Neural crest cell (in vitro differentiated cells): ENCODE data around the gene NID1. TPM values are rescaled to one million over a fixed set of nuclear protein-coding genes. Genes with fewer than 3 reads are reported as not detected.
"Not testable (repeated sequence)": the region's sequence is repeated elsewhere in the genome, so short reads cannot be mapped to it uniquely, and the experiment has no call there.

ENCODE experiments used
- DNase-seq: peaks from one replicate; pipeline ENCODE4 v3.0.0; 2021; ENCODE audit warnings: low read depth, mixed read lengths, low spot score
- H3K27ac Mint-ChIP-seq: one replicate; pipeline ENCODE4 v1.8.0; 2021; ENCODE audit warnings: mild to moderate bottlenecking, mixed read lengths; ENCODE audit not compliant: unreplicated experiment
- H3K27me3 Mint-ChIP-seq: 2 replicates; pipeline ENCODE4 v1.8.0; 2021; ENCODE audit warnings: low read depth, mild to moderate bottlenecking, mixed read lengths
- H3K36me3 Mint-ChIP-seq: 2 replicates; pipeline ENCODE4 v1.8.0; 2021; ENCODE audit warnings: low read depth, mild to moderate bottlenecking, mixed read lengths
- H3K4me1 Mint-ChIP-seq: 2 replicates; pipeline ENCODE4 v1.8.0; 2021; ENCODE audit warnings: mixed read lengths
- H3K4me3 Mint-ChIP-seq: one replicate; pipeline ENCODE4 v1.8.0; 2021; ENCODE audit warnings: mild to moderate bottlenecking, mixed read lengths
- H3K9me3 Mint-ChIP-seq: 2 replicates; pipeline ENCODE4 v1.8.0; 2021; ENCODE audit warnings: mixed read lengths
- total RNA-seq: library from RNA; stranded (reverse); gene quantifications from 2 replicates; pipeline ENCODE4 v1.2.1, GENCODE V29; 2021
- TF ChIP-seq, protein P1 (sequence below): fragments of 200-600 bp; sonication (generic); conservative IDR thresholded peaks from 2 replicates; pipeline ENCODE4 v1.5.0; 2021; ENCODE audit warnings: antibody characterized with exemption, mild to moderate bottlenecking

The NID1 gene
- total RNA-seq, 1 donor from 2014 or later = 90.3 TPM

DNA sequence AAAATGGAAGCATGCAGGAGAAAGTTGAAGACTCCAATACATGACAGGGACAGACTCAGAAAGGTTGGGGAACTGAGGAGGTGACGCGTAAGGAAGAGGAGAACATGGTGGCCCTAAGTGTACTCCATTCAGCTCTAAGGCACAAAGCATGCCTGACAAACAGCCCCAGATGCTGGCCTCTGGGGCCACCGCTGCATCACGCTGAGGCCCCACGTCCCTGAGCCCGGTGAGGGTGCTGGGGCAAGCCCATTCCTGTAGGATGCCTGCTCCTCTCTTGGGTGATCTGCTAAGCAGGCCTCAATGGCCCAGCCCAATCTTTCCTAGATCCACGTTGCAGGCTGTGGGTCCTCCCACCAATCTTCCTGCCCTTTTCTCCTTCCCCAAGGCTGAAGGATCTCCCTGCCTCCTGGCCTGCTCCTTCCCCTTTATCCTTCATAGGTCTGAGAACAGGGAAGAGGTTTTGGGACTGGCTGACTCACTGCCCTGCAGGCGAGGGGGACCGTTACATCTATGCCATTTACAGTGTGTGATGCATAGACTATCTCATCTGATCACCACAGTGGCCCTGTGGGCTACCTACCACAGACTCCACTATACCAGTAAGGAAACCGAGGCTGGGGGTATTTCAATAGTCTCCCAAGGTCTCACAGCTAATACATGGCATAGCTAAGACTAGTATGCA lies 16.8 kb upstream of the NID1 start:
- DNase-seq = no peak
- H3K27ac Mint-ChIP-seq = no peak overlapping the region
- H3K9me3 Mint-ChIP-seq = peaks cover 3% of the 10 kb centered on the region
- peaks cover 14% of the 10 kb centered on the region for H3K4me1 Mint-ChIP-seq
- H3K36me3 Mint-ChIP-seq = no peaks in the 10 kb centered on the region
- H3K27me3 Mint-ChIP-seq = no peaks in the 10 kb centered on the region
- TF ChIP-seq, protein P1, sequence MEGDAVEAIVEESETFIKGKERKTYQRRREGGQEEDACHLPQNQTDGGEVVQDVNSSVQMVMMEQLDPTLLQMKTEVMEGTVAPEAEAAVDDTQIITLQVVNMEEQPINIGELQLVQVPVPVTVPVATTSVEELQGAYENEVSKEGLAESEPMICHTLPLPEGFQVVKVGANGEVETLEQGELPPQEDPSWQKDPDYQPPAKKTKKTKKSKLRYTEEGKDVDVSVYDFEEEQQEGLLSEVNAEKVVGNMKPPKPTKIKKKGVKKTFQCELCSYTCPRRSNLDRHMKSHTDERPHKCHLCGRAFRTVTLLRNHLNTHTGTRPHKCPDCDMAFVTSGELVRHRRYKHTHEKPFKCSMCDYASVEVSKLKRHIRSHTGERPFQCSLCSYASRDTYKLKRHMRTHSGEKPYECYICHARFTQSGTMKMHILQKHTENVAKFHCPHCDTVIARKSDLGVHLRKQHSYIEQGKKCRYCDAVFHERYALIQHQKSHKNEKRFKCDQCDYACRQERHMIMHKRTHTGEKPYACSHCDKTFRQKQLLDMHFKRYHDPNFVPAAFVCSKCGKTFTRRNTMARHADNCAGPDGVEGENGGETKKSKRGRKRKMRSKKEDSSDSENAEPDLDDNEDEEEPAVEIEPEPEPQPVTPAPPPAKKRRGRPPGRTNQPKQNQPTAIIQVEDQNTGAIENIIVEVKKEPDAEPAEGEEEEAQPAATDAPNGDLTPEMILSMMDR = no peak
- H3K4me3 Mint-ChIP-seq = no peak overlapping the region

- peaks cover 3% of the 10 kb centered on the region for H3K9me3 Mint-ChIP-seq
- TF ChIP-seq, protein P1 = no peak
- no peak overlapping the region for H3K27ac Mint-ChIP-seq
- H3K36me3 Mint-ChIP-seq = no peaks in the 10 kb centered on the region
- no peaks in the 10 kb centered on the region for H3K27me3 Mint-ChIP-seq
- H3K4me1 Mint-ChIP-seq = peaks cover 14% of the 10 kb centered on the region
- no peak overlapping the region for H3K4me3 Mint-ChIP-seq
- DNase-seq = no peak
Observed at GRCh38 chr1:236079703-236080102, 14.8 kb upstream of the NID1 start.

DNA sequence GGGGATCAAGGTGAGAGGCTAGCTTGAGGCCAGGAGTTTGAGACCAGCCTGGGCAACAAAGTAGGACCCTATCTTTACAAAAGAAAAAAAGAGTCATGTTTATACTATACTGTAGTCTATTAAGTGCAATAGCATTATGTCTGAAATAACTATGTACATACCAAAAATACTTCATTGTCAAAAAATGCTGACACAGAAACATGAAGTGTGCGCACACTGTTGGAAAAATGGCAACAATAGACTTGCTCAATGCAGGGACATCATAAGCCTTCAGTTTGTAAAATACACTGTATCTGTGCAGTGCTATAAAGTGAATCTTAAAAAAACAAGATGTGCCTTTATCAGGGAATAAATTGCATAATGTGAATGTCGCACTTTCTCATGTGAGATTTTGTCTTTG lies 14.1 kb upstream of the NID1 start:
- Mint-ChIP-seq H3K27me3 (no peaks in the 10 kb centered on the region), H3K27ac (no peak overlapping the region), H3K4me3 (no peak overlapping the region), H3K36me3 (no peaks in the 10 kb centered on the region), H3K9me3 (peaks cover 3% of the 10 kb centered on the region), H3K4me1 (peaks cover 10% of the 10 kb centered on the region)
- TF ChIP-seq, protein P1 = no peak
- DNase-seq = no peak

DNA sequence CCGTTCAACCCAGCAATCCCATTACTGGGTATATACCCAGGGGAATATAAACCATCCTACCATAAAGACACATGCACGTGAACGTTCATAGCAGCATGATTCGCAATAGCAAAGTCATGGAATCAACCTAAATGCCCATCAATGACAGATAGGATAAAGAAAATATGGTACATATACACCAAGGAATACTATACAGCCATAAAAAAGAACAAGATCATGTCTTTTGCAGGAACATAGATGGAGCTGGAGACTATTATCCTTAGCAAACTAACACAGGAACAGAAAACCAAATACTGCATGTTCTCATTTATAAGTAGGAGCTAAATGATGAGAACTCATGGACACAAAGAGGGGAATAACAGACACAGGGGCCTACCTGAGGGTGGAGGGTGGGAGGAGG lies 13.2 kb upstream of the NID1 start:
- DNase-seq, H3K4me3 Mint-ChIP-seq, H3K36me3 Mint-ChIP-seq, H3K27me3 Mint-ChIP-seq, H3K27ac Mint-ChIP-seq, H3K4me1 Mint-ChIP-seq, H3K9me3 Mint-ChIP-seq: not testable (repeated sequence)

GRCh38 chr1:236075848-236076247 lies 11.0 kb upstream of the NID1 start:
- no peaks in the 10 kb centered on the region for H3K4me1 Mint-ChIP-seq
- peaks cover 3% of the 10 kb centered on the region for H3K9me3 Mint-ChIP-seq
- no peak overlapping the region for H3K4me3 Mint-ChIP-seq
- no peak overlapping the region for H3K27ac Mint-ChIP-seq
- TF ChIP-seq, protein P1 = no peak
- no peaks in the 10 kb centered on the region for H3K27me3 Mint-ChIP-seq
- peaks cover 2% of the 10 kb centered on the region for H3K36me3 Mint-ChIP-seq
- DNase-seq = no peak

GRCh38 chr1:236073307-236073897 lies 8.5 kb upstream of the NID1 start:
- peaks cover 7% of the 10 kb centered on the region for H3K4me1 Mint-ChIP-seq
- TF ChIP-seq, protein P1 = no peak
- no peaks in the 10 kb centered on the region for H3K27me3 Mint-ChIP-seq
- H3K4me3 Mint-ChIP-seq = no peak overlapping the region
- H3K27ac Mint-ChIP-seq = no peak overlapping the region
- H3K36me3 Mint-ChIP-seq = peaks cover 2% of the 10 kb centered on the region
- DNase-seq = no peak
- H3K9me3 Mint-ChIP-seq = peaks cover 5% of the 10 kb centered on the region
